GM18517 (cell line): Measurements from ENCODE around the gene ALDOC.

Source experiments
- ATAC-seq: cut with Tn5 transposase; IDR thresholded peaks from one replicate; pipeline ENCODE4 v1.9.1; 2021; ENCODE audit warnings: mild to moderate bottlenecking, moderate library complexity; ENCODE audit not compliant: unreplicated experiment

The ALDOC gene

GRCh38 chr17:28553000-28553505, 23.6 kb downstream of the ALDOC start:
- no peak for ATAC-seq

GRCh38 chr17:28552176-28552999, 24.3 kb downstream of the ALDOC start, which contains the start of gene UNC119:
TSS of gene UNC119 (minus strand) at chr17:28552624. CDS start at chr17:28552557, 67 bp downstream.
- peak; percentile 46 for ATAC-seq

GRCh38 chr17:28551421-28552175, 25.1 kb downstream of the ALDOC start:
- no peak for ATAC-seq

- no peak for ATAC-seq
Observed at GRCh38 chr17:28550858-28551257, 25.8 kb downstream of the ALDOC start.

GRCh38 chr17:28549236-28550132, 27.2 kb downstream of the ALDOC start:
- no peak for ATAC-seq

GRCh38 chr17:28548417-28549130, 28.1 kb downstream of the ALDOC start:
- ATAC-seq, result no peak

- no peak for ATAC-seq
Observed at GRCh38 chr17:28547623-28548416, 28.9 kb downstream of the ALDOC start.

GRCh38 chr17:28547096-28547622, 29.5 kb downstream of the ALDOC start:
- ATAC-seq, result no peak

GRCh38 chr17:28545787-28546415, 30.8 kb downstream of the ALDOC start:
- ATAC-seq, result no peak

GRCh38 chr17:28545141-28545503, 31.6 kb downstream of the ALDOC start:
- ATAC-seq, result no peak

- ATAC-seq, result no peak
Observed at GRCh38 chr17:28544402-28545140, 32.1 kb downstream of the ALDOC start.

GRCh38 chr17:28541439-28541838, 35.3 kb downstream of the ALDOC start:
- ATAC-seq, result no peak

- no peak for ATAC-seq
Observed at GRCh38 chr17:28540231-28540630, 36.5 kb downstream of the ALDOC start.

GRCh38 chr17:28538296-28538895, 38.3 kb downstream of the ALDOC start:
- ATAC-seq, result no peak

GRCh38 chr17:28537219-28537610, 39.5 kb downstream of the ALDOC start:
- no peak for ATAC-seq

- ATAC-seq, result no peak
Observed at GRCh38 chr17:28536532-28537218, 40.0 kb downstream of the ALDOC start.

GRCh38 chr17:28534740-28535375, 41.8 kb downstream of the ALDOC start:
- ATAC-seq, result no peak
